Measurements from ENCODE around the gene OR52L1.

The OR52L1 gene

GRCh38 chr11:5955586-5955985 lies 31.2 kb downstream of the OR52L1 start:
- H2AFZ ChIP-seq (ENCODE audit: insufficient read depth, low read length, poor library complexity) = no peak overlapping the region
- no peak overlapping the region for H3K23ac ChIP-seq (ENCODE audit: low read length)
- no peak overlapping the region for H3K4me3 ChIP-seq (ENCODE audit: low read depth, low read length)
- no peak overlapping the region for H2AK5ac ChIP-seq (ENCODE audit: low read length)
- no peak overlapping the region for H3K18ac ChIP-seq (ENCODE audit: low read length)
- H3K36me3 ChIP-seq (ENCODE audit: control insufficient read depth in 1 of 2, insufficient read depth in 2 of 2, low read length in 2 of 2) = no peaks in the 10 kb centered on the region
- no peaks in the 10 kb centered on the region for H3K79me2 ChIP-seq (ENCODE audit: control insufficient read depth, insufficient read depth, low read length, poor library complexity)
- no peak overlapping the region for H3K14ac ChIP-seq (ENCODE audit: low read length)
- no peak overlapping the region for H2BK12ac ChIP-seq (ENCODE audit: low read length)
- no peaks in the 10 kb centered on the region for H3K27me3 ChIP-seq (ENCODE audit: insufficient read depth, low read length)
- H3K27ac ChIP-seq (ENCODE audit: low read depth, low read length) = no peak overlapping the region
- DNase-seq = no peak
- H2BK120ac ChIP-seq (ENCODE audit: insufficient read depth, low read length, poor library complexity) = no peak overlapping the region
- H4K12ac ChIP-seq (ENCODE audit: low read depth, low read length) = no peak overlapping the region
- no peak overlapping the region for H4K8ac ChIP-seq (ENCODE audit: low read depth, low read length)
- H3K79me1 ChIP-seq (ENCODE audit: low read length) = no peaks in the 10 kb centered on the region
- no CpG with 5 or more reads among the region's 3 CpGs for WGBS (ENCODE audit: extremely low coverage, insufficient coverage, insufficient read length)
- H4K91ac ChIP-seq (ENCODE audit: low read depth, low read length) = no peak overlapping the region
- no peak overlapping the region for H2BK5ac ChIP-seq (ENCODE audit: low read depth, low read length, poor library complexity)
- no peak overlapping the region for H3K4ac ChIP-seq (ENCODE audit: low read depth, low read length)
- H3K4me2 ChIP-seq (ENCODE audit: low read length) = no peak overlapping the region
- no peaks in the 10 kb centered on the region for H3K4me1 ChIP-seq (ENCODE audit: control insufficient read depth in 1 of 2, insufficient read depth in 2 of 2, low read length in 2 of 2)
- no peak overlapping the region for H3K9ac ChIP-seq (ENCODE audit: low read length)
- H3K9me3 ChIP-seq (ENCODE audit: insufficient read depth, low read depth, low read length) = peaks cover 3% of the 10 kb centered on the region

GRCh38 chr11:5941951-5942350 lies 44.8 kb downstream of the OR52L1 start, which contains the start of gene OR56A3:
Gene OR56A3 (plus strand): TSS chr11:5942251. CDS start chr11:5947347, 5,096 bp downstream.
- peaks cover 12% of the 10 kb centered on the region for H3K9me3 ChIP-seq (ENCODE audit: insufficient read depth, low read depth, low read length)
- WGBS (ENCODE audit: extremely low coverage, insufficient coverage, insufficient read length) = no CpG with 5 or more reads among the region's 3 CpGs
- no peak within 1 kb of the TSS for H3K14ac ChIP-seq (ENCODE audit: low read length)
- H3K4ac ChIP-seq (ENCODE audit: low read depth, low read length) = no peak within 1 kb of the TSS
- no peak within 1 kb of the TSS for H2BK5ac ChIP-seq (ENCODE audit: low read depth, low read length, poor library complexity)
- H3K9ac ChIP-seq (ENCODE audit: low read length) = no peak within 1 kb of the TSS
- H2AFZ ChIP-seq (ENCODE audit: insufficient read depth, low read length, poor library complexity) = no peak within 1 kb of the TSS
- H4K12ac ChIP-seq (ENCODE audit: low read depth, low read length) = no peak within 1 kb of the TSS
- H3K27me3 ChIP-seq (ENCODE audit: insufficient read depth, low read length) = no peaks in the 10 kb centered on the region
- no peak for DNase-seq
- H2AK5ac ChIP-seq (ENCODE audit: low read length) = no peak within 1 kb of the TSS
- H3K23ac ChIP-seq (ENCODE audit: low read length) = no peak within 1 kb of the TSS
- no peak within 1 kb of the TSS for H3K18ac ChIP-seq (ENCODE audit: low read length)
- no peaks in the 10 kb centered on the region for H3K4me1 ChIP-seq (ENCODE audit: control insufficient read depth in 1 of 2, insufficient read depth in 2 of 2, low read length in 2 of 2)
- no peaks in the 10 kb centered on the region for H3K79me2 ChIP-seq (ENCODE audit: control insufficient read depth, insufficient read depth, low read length, poor library complexity)
- no peak within 1 kb of the TSS for H4K8ac ChIP-seq (ENCODE audit: low read depth, low read length)
- H3K36me3 ChIP-seq (ENCODE audit: control insufficient read depth in 1 of 2, insufficient read depth in 2 of 2, low read length in 2 of 2) = no peaks in the 10 kb centered on the region
- H3K4me3 ChIP-seq (ENCODE audit: low read depth, low read length) = no peak within 1 kb of the TSS
- no peak within 1 kb of the TSS for H2BK120ac ChIP-seq (ENCODE audit: insufficient read depth, low read length, poor library complexity)
- no peak within 1 kb of the TSS for H3K4me2 ChIP-seq (ENCODE audit: low read length)
- H4K91ac ChIP-seq (ENCODE audit: low read depth, low read length) = no peak within 1 kb of the TSS
- H3K27ac ChIP-seq (ENCODE audit: low read depth, low read length) = no peak within 1 kb of the TSS
- no peak within 1 kb of the TSS for H2BK12ac ChIP-seq (ENCODE audit: low read length)
- H3K79me1 ChIP-seq (ENCODE audit: low read length) = no peaks in the 10 kb centered on the region

- no peaks in the 10 kb centered on the region for H3K27me3 ChIP-seq (ENCODE audit: insufficient read depth, low read length)
- H3K9ac ChIP-seq (ENCODE audit: low read length) = no peak overlapping the region
- H3K23ac ChIP-seq (ENCODE audit: low read length) = no peak overlapping the region
- H3K79me2 ChIP-seq (ENCODE audit: control insufficient read depth, insufficient read depth, low read length, poor library complexity) = no peaks in the 10 kb centered on the region
- no peak overlapping the region for H3K27ac ChIP-seq (ENCODE audit: low read depth, low read length)
- no peaks in the 10 kb centered on the region for H3K36me3 ChIP-seq (ENCODE audit: control insufficient read depth in 1 of 2, insufficient read depth in 2 of 2, low read length in 2 of 2)
- H4K8ac ChIP-seq (ENCODE audit: low read depth, low read length) = no peak overlapping the region
- H2AK5ac ChIP-seq (ENCODE audit: low read length) = no peak overlapping the region
- no peaks in the 10 kb centered on the region for H3K79me1 ChIP-seq (ENCODE audit: low read length)
- no peak overlapping the region for H3K14ac ChIP-seq (ENCODE audit: low read length)
- no peak overlapping the region for H2BK120ac ChIP-seq (ENCODE audit: insufficient read depth, low read length, poor library complexity)
- no peak overlapping the region for H2BK5ac ChIP-seq (ENCODE audit: low read depth, low read length, poor library complexity)
- no peak overlapping the region for H3K4me2 ChIP-seq (ENCODE audit: low read length)
- H2BK12ac ChIP-seq (ENCODE audit: low read length) = no peak overlapping the region
- no CpG with 5 or more reads among the region's 2 CpGs for WGBS (ENCODE audit: extremely low coverage, insufficient coverage, insufficient read length)
- no peak overlapping the region for H2AFZ ChIP-seq (ENCODE audit: insufficient read depth, low read length, poor library complexity)
- no peak overlapping the region for H3K4ac ChIP-seq (ENCODE audit: low read depth, low read length)
- DNase-seq = no peak
- H4K12ac ChIP-seq (ENCODE audit: low read depth, low read length) = no peak overlapping the region
- no peak overlapping the region for H3K4me3 ChIP-seq (ENCODE audit: low read depth, low read length)
- H3K4me1 ChIP-seq (ENCODE audit: control insufficient read depth in 1 of 2, insufficient read depth in 2 of 2, low read length in 2 of 2) = no peaks in the 10 kb centered on the region
- H3K9me3 ChIP-seq (ENCODE audit: insufficient read depth, low read depth, low read length) = peaks cover 13% of the 10 kb centered on the region
- no peak overlapping the region for H3K18ac ChIP-seq (ENCODE audit: low read length)
- no peak overlapping the region for H4K91ac ChIP-seq (ENCODE audit: low read depth, low read length)
Measured at GRCh38 chr11:5940748-5941147, 46.0 kb downstream of the OR52L1 start.

GRCh38 chr11:5938603-5938965 lies 48.2 kb downstream of the OR52L1 start:
- DNase-seq = peak; percentile 90 to 93
- H2AFZ ChIP-seq (ENCODE audit: insufficient read depth, low read length, poor library complexity) = no peak overlapping the region
- WGBS (ENCODE audit: extremely low coverage, insufficient coverage, insufficient read length) = no CpG with 5 or more reads among the region's 21 CpGs
- no peak overlapping the region for H3K23ac ChIP-seq (ENCODE audit: low read length)
- no peak overlapping the region for H3K27ac ChIP-seq (ENCODE audit: low read depth, low read length)
- no peak overlapping the region for H3K18ac ChIP-seq (ENCODE audit: low read length)
- H3K4ac ChIP-seq (ENCODE audit: low read depth, low read length) = no peak overlapping the region
- H3K79me2 ChIP-seq (ENCODE audit: control insufficient read depth, insufficient read depth, low read length, poor library complexity) = no peaks in the 10 kb centered on the region
- H2BK120ac ChIP-seq (ENCODE audit: insufficient read depth, low read length, poor library complexity) = no peak overlapping the region
- peaks cover 15% of the 10 kb centered on the region for H3K9me3 ChIP-seq (ENCODE audit: insufficient read depth, low read depth, low read length)
- no peak overlapping the region for H2BK5ac ChIP-seq (ENCODE audit: low read depth, low read length, poor library complexity)
- H3K79me1 ChIP-seq (ENCODE audit: low read length) = no peaks in the 10 kb centered on the region
- no peaks in the 10 kb centered on the region for H3K27me3 ChIP-seq (ENCODE audit: insufficient read depth, low read length)
- no peak overlapping the region for H3K14ac ChIP-seq (ENCODE audit: low read length)
- no peak overlapping the region for H2BK12ac ChIP-seq (ENCODE audit: low read length)
- H4K8ac ChIP-seq (ENCODE audit: low read depth, low read length) = no peak overlapping the region
- no peak overlapping the region for H3K4me3 ChIP-seq (ENCODE audit: low read depth, low read length)
- no peak overlapping the region for H4K91ac ChIP-seq (ENCODE audit: low read depth, low read length)
- no peaks in the 10 kb centered on the region for H3K4me1 ChIP-seq (ENCODE audit: control insufficient read depth in 1 of 2, insufficient read depth in 2 of 2, low read length in 2 of 2)
- no peak overlapping the region for H4K12ac ChIP-seq (ENCODE audit: low read depth, low read length)
- no peaks in the 10 kb centered on the region for H3K36me3 ChIP-seq (ENCODE audit: control insufficient read depth in 1 of 2, insufficient read depth in 2 of 2, low read length in 2 of 2)
- H3K9ac ChIP-seq (ENCODE audit: low read length) = no peak overlapping the region
- H2AK5ac ChIP-seq (ENCODE audit: low read length) = no peak overlapping the region
- H3K4me2 ChIP-seq (ENCODE audit: low read length) = no peak overlapping the region
